Activated CD4-positive, alpha-beta T cell treated with anti-CD3 and anti-CD28 coated beads, Interleukin-2, amount 50 U/mL, for 4 hours (primary cell): Measurements from ENCODE around the gene GNAT2.
"Not testable (repeated sequence)": the region's sequence is repeated elsewhere in the genome, so short reads cannot be mapped to it uniquely, and the experiment has no call there.

ENCODE experiments used
- DNase-seq, 2 experiments: peaks; one replicate each; pipeline ENCODE4 v3.0.0-alpha.2; 2020

GNAT2 gene

GRCh38 chr1:109619576-109620400, at the start of gene GNAT2, which contains the start of gene AMPD2:
TSS of gene GNAT2 (minus strand) at chr1:109619616. CDS start at chr1:109612870, 6,746 bp downstream.
TSS of gene AMPD2 (plus strand) at chr1:109619837. CDS start at chr1:109621176, 1,339 bp downstream.
- DNase-seq: peak; percentile 59 to 63

- DNase-seq: no peak
Measured at GRCh38 chr1:109668123-109668775, 48.8 kb upstream of the GNAT2 start.

- peak; percentile 79 for DNase-seq
Measured at GRCh38 chr1:109667452-109668122, 48.2 kb upstream of the GNAT2 start, which contains the start of gene GSTM2. TSS of gene GSTM2 (plus strand) at chr1:109668057. CDS start at chr1:109668116, 59 bp downstream.

GRCh38 chr1:109664671-109665070, 45.3 kb upstream of the GNAT2 start:
- no peak for DNase-seq

GRCh38 chr1:109661391-109661790, 42.0 kb upstream of the GNAT2 start:
- DNase-seq: no peak

GRCh38 chr1:109660691-109661026, 41.2 kb upstream of the GNAT2 start:
- DNase-seq: not testable (repeated sequence)

- no peak for DNase-seq
Measured at GRCh38 chr1:109659997-109660690, 40.7 kb upstream of the GNAT2 start.

GRCh38 chr1:109659145-109659544, 39.7 kb upstream of the GNAT2 start:
- no peak for DNase-seq

- DNase-seq: no peak
Measured at GRCh38 chr1:109658533-109659042, 39.2 kb upstream of the GNAT2 start.

- DNase-seq: no peak
Measured at GRCh38 chr1:109657970-109658369, 38.6 kb upstream of the GNAT2 start.

GRCh38 chr1:109657395-109657794, 38.0 kb upstream of the GNAT2 start:
- no peak for DNase-seq

- DNase-seq: peak; percentile 26 to 39
Measured at GRCh38 chr1:109655615-109656519, 36.5 kb upstream of the GNAT2 start, which contains the start of gene GSTM4. TSS of gene GSTM4 (plus strand) at chr1:109656099. CDS start at chr1:109656390, 291 bp downstream.

GRCh38 chr1:109654519-109654918, 35.1 kb upstream of the GNAT2 start:
- no peak for DNase-seq

- no peak for DNase-seq
Measured at GRCh38 chr1:109653306-109653705, 33.9 kb upstream of the GNAT2 start.

GRCh38 chr1:109652402-109652801, 33.0 kb upstream of the GNAT2 start:
- DNase-seq: no peak

- no peak for DNase-seq
Measured at GRCh38 chr1:109650609-109651008, 31.2 kb upstream of the GNAT2 start.

- no peak for DNase-seq
Measured at GRCh38 chr1:109649491-109649914, 30.1 kb upstream of the GNAT2 start.

GRCh38 chr1:109644670-109645069, 25.3 kb upstream of the GNAT2 start:
- no peak for DNase-seq

GRCh38 chr1:109643385-109644230, 24.2 kb upstream of the GNAT2 start:
- peak; percentile 82 to 88 for DNase-seq

- DNase-seq: no peak
Measured at GRCh38 chr1:109642626-109643025, 23.2 kb upstream of the GNAT2 start.
